HPDE6-E6E7 (cell line): ENCODE measurements around the gene MEX3A.
"Not testable (repeated sequence)": the region's sequence is repeated elsewhere in the genome, so short reads cannot be mapped to it uniquely, and the experiment has no call there.

Experiments used
- DNase-seq: peaks from one replicate; pipeline ENCODE4 v3.0.0; 2011; ENCODE audit warnings: missing footprints; ENCODE audit errors: extremely low spot score

The MEX3A gene

GRCh38 chr1:156118177-156118868, 36.1 kb upstream of the MEX3A start:
- DNase-seq = no peak

GRCh38 chr1:156117414-156118176, 35.3 kb upstream of the MEX3A start:
- no peak for DNase-seq

DNA sequence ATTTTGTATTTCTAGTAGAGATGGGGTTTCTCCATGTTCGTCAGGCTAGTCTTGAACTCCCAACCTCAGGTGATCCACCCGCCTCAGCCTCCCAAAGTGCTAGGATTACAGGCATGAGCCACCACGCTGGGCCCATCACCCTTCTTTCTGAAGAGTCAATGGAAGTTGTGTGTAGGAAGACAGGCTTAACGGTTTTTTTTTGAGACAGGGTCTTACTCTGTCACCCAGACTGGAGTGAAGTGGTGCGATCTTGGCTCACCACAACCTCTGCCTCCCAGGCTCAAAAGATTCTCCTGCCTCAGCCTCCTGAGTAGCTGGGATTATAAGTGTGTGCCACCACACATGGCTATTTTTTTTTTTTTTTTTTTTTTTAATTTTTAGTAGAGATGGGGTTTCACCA, 34.5 kb upstream of the MEX3A start:
- not testable (repeated sequence) for DNase-seq

DNA sequence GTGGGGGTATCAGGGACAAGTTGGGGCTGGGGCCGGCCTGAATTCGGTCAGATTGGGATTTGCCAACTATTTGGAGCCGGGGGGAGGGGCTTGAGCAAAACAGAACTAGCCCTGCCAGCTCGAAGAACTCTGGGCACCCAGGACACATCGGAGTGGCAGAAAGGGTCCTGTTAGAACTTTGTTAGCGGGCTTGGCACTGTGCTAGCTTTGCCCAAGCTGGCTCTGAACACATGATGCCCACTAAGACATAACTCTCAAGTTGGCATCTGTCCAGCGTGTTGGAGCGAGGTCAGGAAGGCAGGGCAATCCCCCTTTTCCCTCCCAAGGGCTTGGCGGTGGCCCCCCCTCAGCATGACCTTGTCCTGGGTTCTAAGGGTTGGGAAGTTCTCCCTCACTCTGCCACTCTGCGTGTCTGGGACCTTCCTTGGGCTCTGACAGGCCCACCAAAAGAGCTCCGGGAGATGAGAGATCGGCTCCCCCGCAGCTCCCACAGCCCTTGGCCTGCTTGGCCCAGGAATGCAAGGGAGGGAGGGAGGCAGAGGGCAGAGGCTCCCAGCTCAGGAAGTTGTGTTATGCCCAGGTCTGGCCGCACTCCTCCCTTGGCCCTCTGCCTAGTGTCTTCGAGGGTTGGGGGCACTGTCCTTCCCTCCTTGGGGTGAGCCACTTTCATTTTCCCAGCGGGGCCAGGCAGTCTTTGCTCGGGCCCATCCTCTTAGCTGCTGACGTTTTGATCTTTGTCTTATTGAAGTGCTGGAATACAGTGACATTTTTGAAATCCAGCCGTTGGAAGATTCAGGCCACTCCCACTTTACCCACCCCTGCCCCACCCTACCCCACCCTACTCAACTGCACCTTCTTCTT, 33.5 kb upstream of the MEX3A start:
- DNase-seq = no peak

- DNase-seq = no peak
Measured at GRCh38 chr1:156114919-156115513, 32.8 kb upstream of the MEX3A start.

GRCh38 chr1:156114101-156114918, 32.0 kb upstream of the MEX3A start, which contains the start of gene LMNA:
TSS of gene LMNA (plus strand) at chr1:156114711. CDS start at chr1:156114919, 208 bp downstream.
- DNase-seq = peak; percentile 98

GRCh38 chr1:156113282-156113950, 31.2 kb upstream of the MEX3A start:
- DNase-seq = no peak

DNA sequence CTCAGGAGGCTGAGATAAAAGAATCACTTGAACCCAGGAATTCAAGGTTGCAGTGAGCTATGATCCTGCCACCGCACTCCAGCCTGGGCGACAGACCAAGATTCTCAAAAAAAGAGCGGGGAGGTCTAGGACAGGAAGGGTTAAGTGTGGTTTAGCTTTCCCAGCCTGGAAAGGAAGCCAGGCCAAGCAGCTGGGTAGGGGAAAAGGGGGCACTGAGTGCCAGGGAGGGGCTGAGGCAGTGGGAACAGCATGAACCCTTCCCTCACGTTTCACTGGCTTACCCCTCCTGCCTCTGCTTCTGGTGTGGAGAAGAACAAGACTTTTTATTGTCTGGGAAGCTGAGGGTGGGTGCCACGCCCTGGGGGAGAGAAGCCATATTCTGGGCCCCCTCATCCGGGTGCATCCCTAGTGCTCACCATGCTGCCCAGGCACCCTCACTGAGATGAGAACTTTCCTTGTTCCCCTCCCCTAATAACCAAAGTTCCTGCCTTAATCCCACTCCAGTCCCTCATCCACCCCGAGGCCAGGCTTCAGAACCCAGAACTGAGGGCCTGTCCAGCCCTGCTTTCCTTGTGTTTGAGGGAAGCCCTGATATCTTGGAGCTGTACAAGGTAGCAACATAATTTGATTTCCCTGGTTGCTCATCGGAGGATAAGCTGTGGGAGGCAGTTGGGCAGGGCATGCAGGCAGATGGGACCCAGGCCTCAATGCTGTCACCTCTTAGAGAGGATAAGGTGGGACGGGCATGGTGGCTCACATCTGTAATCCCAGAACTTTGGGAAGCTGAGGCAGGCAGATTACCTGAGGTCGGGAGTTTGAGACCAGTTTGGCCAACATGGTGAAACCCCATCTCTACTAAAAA, 30.2 kb upstream of the MEX3A start:
- DNase-seq = no peak

DNA sequence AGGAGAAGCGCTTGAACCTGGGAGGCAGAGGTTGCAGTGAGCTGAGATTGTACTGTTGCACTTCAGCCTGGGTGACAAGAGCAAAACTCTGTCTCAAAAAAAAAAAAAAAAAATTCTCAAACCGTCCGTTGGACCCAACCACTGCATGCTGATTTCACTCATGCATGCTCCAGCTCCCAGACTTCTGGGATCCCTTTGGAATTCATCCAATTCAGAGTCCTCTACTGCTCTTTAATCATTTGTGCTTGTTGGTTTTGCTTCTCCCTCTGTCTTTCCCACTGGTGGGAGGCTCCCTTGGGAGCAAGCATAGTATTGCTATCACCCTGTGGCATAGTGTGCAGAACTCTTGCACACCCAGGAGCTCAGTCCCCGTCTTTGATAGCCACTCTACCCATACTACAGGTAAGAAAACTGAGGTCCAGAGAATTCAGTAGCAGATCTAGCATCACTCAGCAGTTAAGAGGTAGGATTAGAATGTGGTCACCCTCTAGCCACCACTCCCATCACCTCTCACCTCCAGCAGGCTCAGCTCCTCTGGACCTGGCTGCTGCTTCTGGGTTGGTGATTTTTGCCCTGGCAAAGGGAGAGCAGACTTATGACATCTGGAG, 29.2 kb upstream of the MEX3A start:
- DNase-seq = no peak

DNA sequence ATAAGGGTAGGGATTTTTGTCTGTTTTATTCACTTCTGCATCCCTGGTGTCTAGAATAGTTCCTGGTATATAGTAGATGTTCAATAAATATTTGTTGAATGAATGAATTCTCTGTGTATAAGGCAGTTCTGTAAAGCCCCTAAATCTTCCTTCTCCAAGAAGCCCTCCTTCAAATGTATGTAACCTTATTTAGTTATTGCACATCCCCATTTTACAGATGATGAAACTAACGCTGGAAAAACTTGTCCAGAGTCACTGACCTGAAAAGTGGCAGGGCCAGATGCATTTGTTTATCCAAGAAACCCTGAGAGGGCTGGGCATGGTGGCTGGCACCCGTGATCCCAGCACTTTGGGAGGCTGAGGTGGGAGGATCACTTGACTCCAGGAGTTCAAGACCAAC, 28.0 kb upstream of the MEX3A start:
- DNase-seq = no peak

DNA sequence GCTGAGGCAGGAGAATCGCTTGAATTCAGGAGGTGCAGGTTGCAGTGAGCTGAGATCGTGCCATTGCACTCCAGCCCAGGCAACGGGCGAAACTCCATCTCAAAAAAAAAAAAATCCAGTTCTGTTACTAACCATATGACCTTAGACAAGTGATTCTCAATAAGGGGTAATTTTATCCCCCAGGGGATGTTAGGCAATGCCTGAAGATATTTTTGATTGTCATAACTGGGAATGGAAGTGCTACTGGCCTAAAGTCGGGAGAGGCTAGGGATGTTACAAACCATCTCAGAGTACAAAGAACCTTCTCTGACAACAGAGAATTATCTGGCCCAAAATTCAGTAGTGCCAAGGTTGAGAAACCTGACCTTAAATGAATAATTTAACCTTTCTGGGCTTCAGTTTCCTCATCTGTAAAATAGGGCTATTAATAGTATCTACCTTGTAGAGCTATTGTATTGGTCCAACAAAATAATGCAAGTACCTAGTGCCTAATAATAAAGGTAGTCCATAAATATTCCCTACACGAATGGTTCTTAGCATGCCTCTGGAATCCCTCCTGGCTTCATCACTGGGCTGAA, 26.5 kb upstream of the MEX3A start:
- no peak for DNase-seq

DNA sequence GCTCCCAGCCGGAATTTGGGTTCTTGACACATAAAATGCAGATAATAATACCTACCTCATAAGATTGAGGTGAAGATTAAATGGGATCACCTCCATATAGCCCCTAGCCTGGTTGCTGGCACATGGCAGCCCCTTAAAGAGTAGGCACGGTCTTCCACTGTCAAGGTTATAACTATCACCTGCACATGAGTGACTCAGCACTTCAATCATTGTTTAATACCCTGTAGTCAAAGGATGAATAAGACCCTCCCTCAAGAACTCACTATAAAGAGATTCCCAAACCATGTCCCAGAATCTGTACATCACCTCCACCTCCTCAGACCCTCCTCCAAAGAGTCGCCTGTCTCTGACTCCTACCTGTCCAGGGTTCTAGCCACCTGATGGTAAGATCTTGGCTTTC, 25.8 kb upstream of the MEX3A start:
- DNase-seq = no peak

DNA sequence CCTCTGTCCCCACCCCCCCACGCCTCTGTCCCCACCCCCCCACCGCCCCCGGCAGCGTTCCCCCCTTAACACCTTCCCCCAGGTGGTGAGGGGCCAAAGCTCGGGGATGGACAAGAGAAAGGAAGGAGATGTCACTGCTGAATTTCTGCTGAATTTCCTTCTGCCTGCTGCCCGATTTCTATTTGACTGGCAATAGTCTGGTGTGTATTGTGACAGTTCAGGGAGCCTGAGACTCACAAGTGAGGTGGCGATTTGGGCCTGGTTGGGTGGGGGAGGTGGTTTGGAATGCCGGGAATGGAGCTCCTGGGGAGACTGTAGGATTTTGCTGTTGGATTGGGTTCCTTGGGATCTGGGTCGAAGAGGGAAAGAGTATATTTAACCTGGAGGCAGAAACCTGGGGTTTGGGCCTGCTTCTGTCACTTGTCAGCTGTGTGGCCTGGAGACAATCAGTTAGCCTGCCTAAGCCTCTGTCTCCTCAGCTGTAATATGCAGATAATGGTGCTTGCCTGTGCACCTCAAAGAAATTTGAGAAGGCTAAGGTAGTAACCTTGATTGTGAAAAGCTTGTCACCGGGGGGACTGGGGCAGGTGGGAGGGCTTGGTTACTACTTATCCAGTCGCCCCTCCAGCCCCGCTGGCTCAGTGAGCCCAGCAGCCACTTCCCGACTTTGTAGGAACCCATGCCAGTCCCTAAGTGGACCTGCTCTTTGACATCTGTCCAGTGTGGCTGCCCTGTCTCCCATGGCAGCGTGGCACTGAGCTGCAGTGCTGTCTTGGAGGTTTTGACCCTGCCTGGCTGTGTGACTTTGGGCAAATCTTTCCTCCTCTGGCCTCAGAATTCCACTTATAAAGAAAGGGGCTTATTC, 24.6 kb upstream of the MEX3A start:
- no peak for DNase-seq

DNA sequence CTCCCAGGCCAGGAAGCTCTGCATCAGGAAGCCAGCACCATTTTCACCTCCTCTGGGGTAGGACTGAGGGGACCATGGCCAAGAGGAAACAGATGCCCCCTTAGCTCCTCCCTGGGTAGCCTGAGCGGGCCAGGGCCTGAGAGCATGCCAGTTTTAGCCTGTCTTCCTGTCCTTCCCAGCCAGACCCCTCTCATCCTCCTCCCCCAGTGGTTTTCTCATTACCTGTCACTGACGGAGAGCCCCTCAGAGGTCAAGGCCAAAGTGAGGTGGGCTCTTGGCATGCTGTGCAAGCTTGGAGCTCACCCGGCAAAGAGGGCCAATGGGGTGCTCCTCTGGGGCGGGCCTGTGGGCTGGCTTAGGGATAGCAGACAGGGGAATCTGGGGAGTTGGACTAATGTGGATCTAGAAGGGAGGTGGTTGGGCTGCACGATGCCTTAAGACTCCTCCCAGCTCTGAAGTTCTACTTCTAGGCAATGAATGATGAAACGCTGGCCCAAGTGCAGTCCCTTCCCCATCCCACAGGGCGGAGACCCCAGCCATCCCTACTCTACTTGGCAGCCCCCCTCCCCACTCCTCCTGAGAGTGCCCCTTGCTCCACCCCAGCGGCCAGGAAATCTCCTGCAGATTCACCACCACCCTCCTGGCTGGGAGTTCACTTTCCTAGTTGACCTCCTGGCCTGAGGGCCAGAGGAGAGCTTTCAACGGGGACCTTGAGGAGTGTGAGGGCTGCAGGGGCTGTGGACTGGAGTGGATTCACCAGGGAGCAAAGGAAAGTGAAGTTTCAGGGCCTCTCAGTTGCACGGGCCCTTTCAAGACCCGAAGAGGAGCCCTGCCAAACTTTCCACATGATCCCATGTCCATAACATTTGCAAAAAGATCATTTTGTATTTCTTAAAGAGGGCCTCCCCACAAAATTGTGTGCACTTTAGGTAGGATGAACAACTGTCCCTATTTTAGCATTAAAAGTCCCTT, 22.9 kb upstream of the MEX3A start:
- DNase-seq = no peak

DNA sequence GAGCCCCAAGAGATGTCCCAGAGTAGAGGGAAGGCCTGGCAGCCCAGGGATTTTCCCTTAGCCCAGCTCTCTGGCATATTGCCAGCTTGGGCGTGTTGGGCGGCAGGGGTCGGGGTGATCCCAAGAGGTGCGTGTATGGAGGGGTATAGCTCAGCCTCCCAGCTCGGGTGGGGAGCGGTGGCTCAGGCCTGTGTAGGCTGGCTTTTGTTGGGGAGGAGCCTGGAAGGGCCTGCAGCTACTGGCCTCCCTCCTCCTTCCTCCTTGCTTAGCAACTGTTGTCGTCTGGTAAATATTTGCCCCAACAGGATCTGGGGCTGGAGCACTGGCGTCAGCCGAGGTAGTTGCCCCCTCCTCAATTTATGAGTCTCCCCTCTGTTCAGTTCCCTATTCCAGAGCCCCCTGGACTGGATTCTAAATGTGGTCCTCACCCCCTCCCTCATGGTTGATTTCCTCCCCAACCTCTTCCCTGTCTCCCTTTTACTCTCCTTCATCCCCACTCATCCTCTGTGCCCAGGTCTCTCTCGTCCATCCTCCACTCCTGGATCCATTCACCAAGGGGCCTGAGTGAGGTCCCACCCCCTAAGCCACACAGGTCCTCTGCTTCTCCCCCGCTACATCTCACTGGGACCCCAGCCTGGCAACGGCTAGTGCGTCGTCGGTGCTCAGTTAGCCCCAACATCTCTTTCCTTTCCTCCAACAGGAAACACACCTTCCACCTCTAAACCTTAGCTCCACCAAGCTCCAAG, 22.0 kb upstream of the MEX3A start:
- DNase-seq = peak; percentile 92

GRCh38 chr1:156103521-156103947, 21.3 kb upstream of the MEX3A start:
- no peak for DNase-seq
